ENCODE results near the gene CCDC47. TPM values are rescaled to one million over a fixed set of nuclear protein-coding genes. Genes with fewer than 3 reads are reported as not detected.

Gene CCDC47
- total and polyA plus RNA-seq, 2 of the 4 experiments (the other 2 are of a cell fraction) = 45.7 to 62.0 TPM

DNA sequence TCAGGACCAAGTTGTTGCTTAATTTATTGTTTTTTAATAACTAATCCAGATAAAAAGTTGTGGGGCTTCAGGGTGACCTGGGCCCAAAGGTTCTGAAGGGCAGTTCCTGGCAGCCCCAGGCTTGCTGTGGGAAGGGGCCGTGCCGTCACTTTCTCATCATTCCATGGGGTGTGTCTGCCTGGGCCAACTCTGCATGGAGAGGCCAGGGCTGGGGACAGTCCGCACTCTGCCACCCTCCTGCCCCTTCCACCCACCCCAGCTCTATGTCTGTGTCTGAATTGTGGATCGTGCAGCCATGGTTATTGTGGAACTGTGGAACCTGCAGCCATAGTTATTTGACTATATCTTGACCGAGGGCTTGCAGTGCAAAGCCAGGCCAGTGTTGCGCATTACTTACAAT lies 77.5 kb downstream of the CCDC47 start:
- Histone ChIP-seq H4K5ac (ENCODE audit: low read depth, low read length) (no peak overlapping the region), H2BK120ac (ENCODE audit: low read depth, low read length) (no peak overlapping the region), H2AFZ (replicated peaks; ENCODE audit: low read length, poor library complexity) (no peak overlapping the region), H2AK5ac (ENCODE audit: low read depth, low read length) (no peak overlapping the region), H3K18ac (ENCODE audit: low read depth, low read length) (no peak overlapping the region), H3K79me1 (ENCODE audit: low read depth in 1 of 2, low read length in 2 of 2) (peaks cover 0 to 16% of the 10 kb centered on the region in 2 experiments; a peak in 1 of 4 replicates), H3K23ac (ENCODE audit: low read depth, low read length) (no peak overlapping the region), H3K9me1 (ENCODE audit: insufficient read depth, low read length) (0 out of 2 replicates have a peak, but pooled peaks cover 2% of the 10 kb centered on the region), H3K4me3 (ENCODE audit: insufficient read depth, low read depth, low read length) (no peak overlapping the region), H2BK15ac (ENCODE audit: low read depth, low read length) (no peak overlapping the region), H4K8ac (ENCODE audit: low read depth in 2 of 2, low read length in 2 of 2) (no peak overlapping the region), H3K14ac (replicated peaks; ENCODE audit: low read depth, low read length) (no peak overlapping the region), H3K4me1 (ENCODE audit: control insufficient read depth, insufficient read depth, low read length) (no peaks in the 10 kb centered on the region), H3K9me3 (ENCODE audit: control insufficient read depth, insufficient read depth, low read length) (no peaks in the 10 kb centered on the region), H3K27ac (ENCODE audit: insufficient read depth, low read length) (no peak overlapping the region), H3K4ac (ENCODE audit: low read depth, low read length) (no peak overlapping the region), H2AK9ac (replicated peaks; ENCODE audit: low read depth, low read length, poor library complexity) (peak overlapping the region; percentile 76), H3K56ac (ENCODE audit: extremely low read depth, insufficient read depth, low read length) (no peak overlapping the region), H2BK20ac (ENCODE audit: low read depth, low read length) (no peak overlapping the region), H2BK5ac (ENCODE audit: low read depth, low read length, poor library complexity, severe bottlenecking) (no peak overlapping the region), H4K20me1 (ENCODE audit: insufficient read depth, low read length) (peaks cover 5% of the 10 kb centered on the region), H4K91ac (ENCODE audit: insufficient read depth, low read depth, low read length) (no peak overlapping the region), H3K27me3 (ENCODE audit: control insufficient read depth, insufficient read depth, low read length) (no peaks in the 10 kb centered on the region), H3K9ac (ENCODE audit: low read depth, low read length) (no peak overlapping the region), H3K4me2 (ENCODE audit: low read depth, low read length) (no peak overlapping the region), H3K36me3 (ENCODE audit: control insufficient read depth, insufficient read depth, low read length) (peaks cover 32% of the 10 kb centered on the region)
- no TSS peak for BruUV-seq (replicated peaks)
- no CpG with 5 or more reads among the region's 6 CpGs for WGBS, 2 experiments (ENCODE audit: extremely low coverage in 2 of 2, insufficient read length in 1 of 2)
- POLR2A ChIA-PET (ENCODE audit: unreplicated experiment) = no interaction called here
- ATAC-seq (ENCODE audit: low read depth) (no peak), DNase-seq (no peak)
- in situ Hi-C loops (cut with MboI; ENCODE audit: low sequenced_read_pairs) (no loop called here), dilution Hi-C loops (cut with HindIII; ENCODE audit: low sequenced_read_pairs, unreplicated experiment) (no loop called here), intact Hi-C loops (cut with micrococcal nuclease) (loop anchor here (5.0 kb wide), 1 partner anchor 269 kb away; no protein-coding TSS in a partner anchor)
- CTCF ChIA-PET = no interaction called here
- TF ChIP-seq RAD21 (IDR thresholded peaks at IDR 0.05; ENCODE audit: low read length) (no peak), CHD1 (IDR thresholded peaks at IDR 0.05; ENCODE audit: low read depth, low read length) (no peak), SMC3 (IDR thresholded peaks at IDR 0.05; ENCODE audit: low read depth, low read length) (no peak), MAFK (IDR thresholded peaks at IDR 0.05; ENCODE audit: low read depth, low read length) (no peak), POLR2A (IDR thresholded peaks at IDR 0.05; ENCODE audit: low read depth, low read length) (no peak), MAZ (IDR thresholded peaks at IDR 0.05; ENCODE audit: borderline replicate concordance, low read depth, low read length) (no peak), RCOR1 (IDR thresholded peaks at IDR 0.05; ENCODE audit: insufficient replicate concordance, low read length) (no peak), BHLHE40 (IDR thresholded peaks at IDR 0.05; ENCODE audit: low read depth, low read length) (no peak)
- TF ChIP-seq, protein P1, sequence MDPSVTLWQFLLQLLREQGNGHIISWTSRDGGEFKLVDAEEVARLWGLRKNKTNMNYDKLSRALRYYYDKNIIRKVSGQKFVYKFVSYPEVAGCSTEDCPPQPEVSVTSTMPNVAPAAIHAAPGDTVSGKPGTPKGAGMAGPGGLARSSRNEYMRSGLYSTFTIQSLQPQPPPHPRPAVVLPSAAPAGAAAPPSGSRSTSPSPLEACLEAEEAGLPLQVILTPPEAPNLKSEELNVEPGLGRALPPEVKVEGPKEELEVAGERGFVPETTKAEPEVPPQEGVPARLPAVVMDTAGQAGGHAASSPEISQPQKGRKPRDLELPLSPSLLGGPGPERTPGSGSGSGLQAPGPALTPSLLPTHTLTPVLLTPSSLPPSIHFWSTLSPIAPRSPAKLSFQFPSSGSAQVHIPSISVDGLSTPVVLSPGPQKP (IDR thresholded peaks at IDR 0.05; ENCODE audit: borderline replicate concordance, low read depth, low read length) = no peak
- TF ChIP-seq, protein P2, sequence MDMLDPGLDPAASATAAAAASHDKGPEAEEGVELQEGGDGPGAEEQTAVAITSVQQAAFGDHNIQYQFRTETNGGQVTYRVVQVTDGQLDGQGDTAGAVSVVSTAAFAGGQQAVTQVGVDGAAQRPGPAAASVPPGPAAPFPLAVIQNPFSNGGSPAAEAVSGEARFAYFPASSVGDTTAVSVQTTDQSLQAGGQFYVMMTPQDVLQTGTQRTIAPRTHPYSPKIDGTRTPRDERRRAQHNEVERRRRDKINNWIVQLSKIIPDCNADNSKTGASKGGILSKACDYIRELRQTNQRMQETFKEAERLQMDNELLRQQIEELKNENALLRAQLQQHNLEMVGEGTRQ (IDR thresholded peaks at IDR 0.05; ENCODE audit: low read depth, low read length) = no peak
